HL-60/S4 (cell line): Measurements from ENCODE around the gene RASD2.

Experiments
- in situ Hi-C: fragments of 300-500 bp; cut with MboI; formaldehyde crosslinking; loops from 2 replicates; pipeline ENCODE4 v1.14.3; 2022; ENCODE audit warnings: low sequenced_read_pairs

The RASD2 gene

DNA sequence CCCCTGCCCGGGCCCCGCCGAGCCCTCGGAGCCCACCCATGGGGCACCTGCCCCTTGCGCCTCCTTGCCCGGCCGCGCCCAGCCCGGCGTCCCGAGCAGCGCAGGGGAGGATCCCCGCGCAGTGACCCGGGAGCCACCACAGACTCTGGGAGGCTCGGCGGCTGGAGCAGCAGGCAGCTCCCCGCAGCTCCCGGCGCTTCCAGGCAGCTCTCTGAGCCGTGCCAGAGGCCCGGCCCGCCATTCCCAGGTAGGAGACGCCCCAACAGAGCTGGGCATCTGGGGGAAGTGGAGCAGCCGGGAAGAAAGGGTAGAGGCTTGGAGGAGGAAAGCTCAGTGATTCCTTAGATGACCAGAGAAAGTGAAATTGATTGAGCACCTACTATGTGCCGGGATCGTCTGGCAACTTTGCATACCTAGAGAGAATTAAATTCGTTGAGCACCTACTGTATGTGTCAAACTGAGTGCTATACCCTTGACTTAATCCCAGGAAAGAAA is 670 bp downstream of the RASD2 start:
- in situ Hi-C loops, result no loop called here

DNA sequence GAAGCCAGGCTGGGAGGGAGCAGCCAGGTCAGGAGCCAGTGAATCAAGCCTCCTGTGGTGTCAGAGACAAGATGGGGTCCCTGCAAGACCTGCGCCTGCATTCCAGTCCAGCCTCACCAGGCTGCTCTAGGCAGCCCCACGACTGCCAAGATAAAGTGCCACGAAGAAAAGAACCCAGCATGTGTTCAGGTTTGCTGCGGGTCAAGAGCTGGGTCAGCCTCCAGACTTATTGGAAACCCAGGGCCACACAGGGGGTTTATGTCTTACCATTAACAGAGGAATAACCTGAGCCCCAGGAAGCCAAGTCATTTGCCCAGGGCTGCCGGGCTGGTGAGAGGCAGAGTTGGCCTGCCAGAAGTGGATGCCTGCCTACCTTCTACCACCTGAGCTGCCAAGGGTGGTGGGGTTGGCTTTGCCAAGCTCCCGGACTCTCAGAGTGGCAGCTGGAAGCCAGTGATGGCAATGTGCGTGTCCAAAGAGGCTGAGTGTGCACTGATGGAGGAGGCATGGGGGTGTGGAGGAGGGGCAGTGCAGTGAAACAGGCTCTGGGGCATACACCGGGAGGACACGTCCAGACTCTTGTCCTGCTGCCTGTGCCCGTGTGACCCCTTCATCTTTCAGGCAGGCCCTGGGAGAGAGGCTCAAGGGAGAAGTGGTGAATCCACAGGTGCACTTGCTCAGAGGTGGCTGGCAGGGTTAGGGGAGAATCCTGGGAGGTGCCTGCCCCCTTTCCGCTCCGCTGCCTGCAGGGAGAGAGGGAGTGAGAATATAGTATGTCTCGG is 1.7 kb downstream of the RASD2 start:
- in situ Hi-C loops, result no loop called here

GRCh38 chr22:35542939-35543516 is 2.4 kb downstream of the RASD2 start:
- in situ Hi-C loops, result no loop called here

DNA sequence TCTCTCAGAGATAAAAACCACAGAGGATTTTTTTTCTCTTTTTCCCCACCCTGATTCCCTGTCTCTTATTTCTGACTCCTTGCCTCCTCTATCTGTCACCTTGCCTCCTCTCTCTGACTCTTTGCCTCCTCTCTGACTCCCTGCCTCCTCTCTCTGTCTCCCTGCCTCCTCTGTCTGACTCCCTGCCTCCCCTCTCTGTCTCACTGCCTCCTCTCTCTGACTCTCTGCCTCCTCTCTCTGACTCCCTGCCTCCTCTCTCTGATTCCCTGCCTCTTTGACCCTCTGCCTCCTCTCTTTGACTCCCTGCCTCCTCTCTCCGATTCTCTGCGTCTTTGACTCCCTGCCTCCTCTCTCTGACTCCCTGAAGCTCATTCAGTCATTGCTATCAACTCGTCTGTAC is 3.1 kb downstream of the RASD2 start:
- in situ Hi-C loops, result no loop called here

- in situ Hi-C loops, result no loop called here
These were observed 3.6 kb downstream of the RASD2 start for GRCh38 chr22:35544189-35544588.

GRCh38 chr22:35544827-35545226 is 4.2 kb downstream of the RASD2 start:
- in situ Hi-C loops, result no loop called here

DNA sequence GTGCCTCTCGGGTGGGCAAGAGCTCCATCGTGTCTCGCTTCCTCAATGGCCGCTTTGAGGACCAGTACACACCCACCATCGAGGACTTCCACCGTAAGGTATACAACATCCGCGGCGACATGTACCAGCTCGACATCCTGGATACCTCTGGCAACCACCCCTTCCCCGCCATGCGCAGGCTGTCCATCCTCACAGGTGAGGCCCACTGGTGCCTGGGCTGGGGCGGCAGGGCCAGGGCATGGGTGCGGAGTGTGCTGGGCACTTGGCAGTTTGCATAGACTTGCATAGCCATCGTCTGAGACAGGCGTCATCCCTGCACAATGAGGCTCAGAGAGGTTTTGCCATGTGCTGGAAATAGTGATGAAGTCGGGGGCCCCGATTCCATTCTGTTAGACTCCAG is 6.3 kb downstream of the RASD2 start:
- in situ Hi-C loops, result no loop called here

DNA sequence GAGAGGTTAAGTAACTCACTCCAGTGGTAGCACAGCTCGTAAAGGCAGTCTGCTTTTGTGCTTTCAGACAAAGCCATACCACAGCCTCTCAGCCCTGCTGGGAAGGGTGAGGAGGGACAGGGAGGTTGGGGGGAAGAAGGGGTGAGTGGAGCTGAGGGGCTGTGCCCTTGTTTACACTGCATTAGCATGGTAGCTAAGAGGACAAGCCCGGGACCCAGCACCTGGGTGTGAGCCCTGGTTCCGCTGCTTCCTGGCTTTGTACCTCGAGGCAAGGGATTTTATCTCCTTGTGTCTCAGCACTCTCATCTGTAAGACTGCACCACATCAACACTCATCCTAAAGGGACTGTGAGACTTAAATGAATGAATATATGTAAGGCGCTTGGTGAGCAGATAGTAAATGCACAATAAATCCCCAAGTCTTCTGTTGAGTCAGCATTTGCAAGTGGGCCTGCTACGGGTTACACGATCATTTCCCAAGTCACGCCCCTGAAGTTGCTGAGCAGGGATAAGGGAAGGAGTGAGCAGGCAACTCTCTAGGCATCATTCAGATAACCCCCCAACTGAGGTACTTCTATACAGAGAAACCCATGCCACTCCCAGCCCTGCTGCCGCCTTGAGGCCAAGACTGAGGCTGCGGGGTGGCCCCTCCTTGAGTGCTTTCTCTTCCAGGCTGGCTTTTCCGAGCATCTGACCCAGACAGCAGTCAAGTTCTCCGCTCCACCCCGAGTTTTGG is 7.5 kb downstream of the RASD2 start:
- in situ Hi-C loops, result no loop called here

GRCh38 chr22:35548722-35549112 is 8.1 kb downstream of the RASD2 start:
- in situ Hi-C loops, result no loop called here

DNA sequence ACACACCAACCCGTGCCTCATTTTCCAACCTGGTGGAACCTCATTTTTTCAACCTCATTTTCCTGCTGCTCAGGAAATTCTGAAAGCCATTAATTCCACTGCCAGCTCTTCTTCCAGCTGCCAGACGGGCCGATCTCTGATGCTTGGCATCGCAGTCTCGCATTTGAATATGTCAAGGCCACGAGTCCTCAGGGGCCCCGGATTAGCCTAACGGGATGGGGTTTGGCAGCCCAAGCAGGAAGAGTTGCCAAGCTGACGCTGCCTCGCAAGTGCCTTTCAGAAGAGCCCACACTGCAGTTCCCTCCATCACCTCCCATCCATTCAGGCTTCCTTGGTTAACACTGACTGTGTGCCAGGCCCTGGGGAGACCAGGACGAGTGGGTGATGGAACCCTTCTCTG is 8.7 kb downstream of the RASD2 start:
- in situ Hi-C loops, result no loop called here

- in situ Hi-C loops, result no loop called here
These were observed 11.0 kb downstream of the RASD2 start for GRCh38 chr22:35551549-35552177.

- in situ Hi-C loops, result no loop called here
These were observed 11.7 kb downstream of the RASD2 start for GRCh38 chr22:35552196-35552842.

- in situ Hi-C loops, result no loop called here
These were observed 12.2 kb downstream of the RASD2 start for GRCh38 chr22:35552846-35553245.

DNA sequence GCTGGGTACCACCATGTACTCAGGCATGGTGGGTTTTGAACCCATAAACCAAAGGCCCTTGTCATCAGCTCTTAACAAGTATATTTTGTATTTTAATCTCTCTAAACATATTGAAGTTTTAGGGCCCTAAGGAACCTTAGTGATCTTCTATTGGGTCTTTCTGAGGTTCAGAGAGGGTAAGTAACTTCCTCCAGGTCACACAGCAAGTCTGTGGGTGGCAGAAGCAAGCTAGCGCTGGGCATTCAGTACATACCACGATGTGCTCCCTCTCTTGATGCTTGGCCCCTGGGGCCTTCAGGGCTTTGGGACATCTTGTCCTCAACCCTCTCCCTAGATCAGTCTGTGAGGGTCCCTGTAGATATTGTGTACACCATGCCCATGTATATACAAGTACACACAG is 12.7 kb downstream of the RASD2 start:
- in situ Hi-C loops, result no loop called here

DNA sequence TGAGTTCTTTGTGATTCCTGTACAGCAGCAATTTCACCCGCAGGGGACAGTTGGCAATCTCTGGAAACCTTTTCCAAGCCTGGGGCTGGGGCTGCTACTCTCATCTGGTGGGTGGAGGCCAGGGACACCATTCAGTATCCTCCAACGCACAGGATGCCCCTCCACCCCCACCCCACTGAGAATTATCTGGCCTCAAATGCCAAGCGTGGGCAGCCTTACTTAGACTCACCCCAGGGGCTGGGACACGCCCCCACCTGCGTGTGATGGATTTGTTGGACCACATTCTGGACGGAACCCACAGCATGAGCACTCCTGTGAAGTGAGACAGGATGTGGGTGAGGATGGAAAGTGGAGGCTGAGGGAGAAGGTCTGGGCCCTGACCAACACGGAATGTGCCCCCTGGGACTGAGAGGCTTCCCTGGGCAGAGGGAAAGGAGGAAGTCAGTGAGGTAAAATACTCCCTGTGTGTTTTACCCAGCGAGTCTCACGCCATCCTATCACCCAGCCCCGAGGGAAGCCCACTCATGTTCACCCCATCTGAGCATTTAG is 13.7 kb downstream of the RASD2 start:
- in situ Hi-C loops, result no loop called here

GRCh38 chr22:35555483-35555890 is 14.9 kb downstream of the RASD2 start:
- in situ Hi-C loops, result no loop called here

- in situ Hi-C loops, result no loop called here
These were observed 15.4 kb downstream of the RASD2 start for GRCh38 chr22:35555946-35556547.

DNA sequence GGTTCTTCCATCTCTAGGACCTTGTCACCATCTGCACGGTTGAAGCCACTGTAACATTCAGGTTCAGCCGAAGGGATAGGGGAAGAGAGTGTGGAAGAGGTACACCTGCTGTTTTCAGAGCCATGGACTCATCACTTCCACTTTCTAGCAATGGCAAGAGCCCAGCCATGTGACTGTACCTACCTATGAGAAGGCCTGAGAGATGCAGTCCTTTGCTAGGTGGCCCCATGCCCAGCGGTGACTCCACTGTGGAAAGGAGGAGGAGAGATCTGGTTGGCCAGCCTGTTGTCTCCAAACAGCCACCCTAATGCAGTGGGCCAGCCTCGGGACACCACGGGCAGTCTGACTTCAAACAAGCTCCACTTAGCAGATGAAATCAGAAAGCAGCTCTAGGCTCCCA is 16.0 kb downstream of the RASD2 start:
- in situ Hi-C loops, result no loop called here

DNA sequence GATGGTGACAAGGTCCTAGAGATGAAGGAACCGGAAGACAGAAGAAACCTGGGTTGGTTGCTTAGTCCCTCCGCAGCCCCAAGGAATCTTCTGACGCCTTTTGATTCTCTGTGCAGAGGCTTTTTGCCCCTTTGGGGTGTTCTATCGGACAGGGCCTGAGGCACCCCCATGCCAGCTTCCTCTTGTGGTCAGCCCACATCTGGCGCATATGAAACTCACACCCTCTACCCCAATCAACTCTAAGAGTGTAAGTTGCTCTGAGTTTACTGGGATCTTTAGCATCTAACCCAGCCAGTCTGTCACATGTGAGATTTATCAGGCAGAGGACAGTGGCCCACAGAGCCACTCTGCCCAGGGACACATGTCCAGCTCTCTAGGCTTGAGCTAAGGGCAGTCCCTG is 17.4 kb downstream of the RASD2 start:
- in situ Hi-C loops, result no loop called here

- in situ Hi-C loops, result no loop called here
These were observed 18.1 kb downstream of the RASD2 start for GRCh38 chr22:35558719-35559118.
